GM12891 (cell line): ENCODE measurements around the gene CCSER1.

Experiments used
- POLR2A ChIP-seq: IDR thresholded peaks from 2 replicates; pipeline ENCODE4 v1.6.1; 2011; ENCODE audit warnings: low read depth, low read length, control low read depth
- POLR2AphosphoS5 ChIP-seq: IDR thresholded peaks from 2 replicates; pipeline ENCODE4 v1.6.1; 2011; ENCODE audit warnings: low read depth, low read length, control low read depth
- TAF1 ChIP-seq: IDR thresholded peaks from 2 replicates; pipeline ENCODE4 v1.6.1; 2011; ENCODE audit warnings: low read depth, low read length, control low read depth

DNA sequence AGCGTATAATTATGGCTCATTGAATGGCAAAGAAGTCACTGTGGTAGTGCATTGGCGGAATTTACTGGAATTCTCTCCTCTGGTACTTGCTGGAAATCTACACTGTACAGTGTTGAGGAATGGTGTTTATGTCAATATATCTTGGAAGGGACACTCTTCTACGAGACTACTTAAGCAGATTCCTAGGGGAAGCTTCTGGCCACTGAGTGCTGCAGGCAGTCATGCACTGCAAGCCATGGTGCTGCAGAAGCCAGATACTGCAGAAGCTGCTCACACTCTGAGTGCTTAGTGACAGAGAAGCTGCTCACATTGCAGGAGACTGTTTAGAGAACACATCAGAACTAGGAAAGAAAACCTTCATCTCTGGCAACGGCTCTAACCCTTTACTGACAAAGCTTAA is 725.0 kb downstream of the CCSER1 start:
- TF ChIP-seq POLR2AphosphoS5 (no peak), TAF1 (no peak), POLR2A (no peak)
